ENCODE results near the gene KRT85.

Gene KRT85

DNA sequence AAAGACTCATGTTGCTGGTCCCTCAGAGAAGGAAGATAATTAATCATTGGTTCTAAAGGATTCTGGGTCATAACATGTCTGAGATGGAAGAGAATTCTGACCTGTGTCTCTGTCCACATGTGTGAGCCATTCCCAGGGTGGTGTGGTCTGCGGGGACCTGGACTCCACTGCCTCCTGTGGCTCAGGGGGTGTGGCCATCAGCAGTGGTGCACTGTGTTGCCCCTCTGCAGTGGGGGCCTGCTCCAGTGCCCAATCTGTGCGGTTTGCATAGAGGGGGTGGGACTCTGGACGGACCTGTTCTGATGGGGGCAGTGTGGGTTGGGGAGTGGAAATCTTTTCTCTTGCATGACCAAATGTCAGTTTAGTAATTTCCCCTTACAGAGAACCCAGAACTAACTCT lies 13.5 kb downstream of the KRT85 start:
- H3K4me1 ChIP-seq: no peaks in the 10 kb centered on the region
- no peaks in the 10 kb centered on the region for H3K27me3 ChIP-seq (ENCODE audit: control insufficient read depth, insufficient read depth, low read length)
- no peaks in the 10 kb centered on the region for H3K79me2 ChIP-seq
- H3K27ac ChIP-seq: no peak overlapping the region
- H3K4me3 ChIP-seq (ENCODE audit: low read depth, low read length): no peak overlapping the region
- no peaks in the 10 kb centered on the region for H3K9me3 ChIP-seq (ENCODE audit: control insufficient read depth, low read length)
- no peak overlapping the region for H2AFZ ChIP-seq
- H3K4me2 ChIP-seq (ENCODE audit: low read length): no peak overlapping the region
- no peaks in the 10 kb centered on the region for H3K36me3 ChIP-seq (ENCODE audit: control insufficient read depth, insufficient read depth, low read length)
- TF ChIP-seq CTCF (IDR thresholded peaks at IDR 0.05): no peak
- no peak overlapping the region for H3K9ac ChIP-seq

GRCh38 chr12:52352951-52353350 lies 14.3 kb downstream of the KRT85 start:
- H3K9me3 ChIP-seq (ENCODE audit: control insufficient read depth, low read length): no peaks in the 10 kb centered on the region
- H3K4me3 ChIP-seq (ENCODE audit: low read depth, low read length): no peak overlapping the region
- H3K36me3 ChIP-seq (ENCODE audit: control insufficient read depth, insufficient read depth, low read length): no peaks in the 10 kb centered on the region
- no peaks in the 10 kb centered on the region for H3K4me1 ChIP-seq
- no peak overlapping the region for H3K4me2 ChIP-seq (ENCODE audit: low read length)
- H2AFZ ChIP-seq: no peak overlapping the region
- H3K27ac ChIP-seq: no peak overlapping the region
- no peak overlapping the region for H3K9ac ChIP-seq
- H3K27me3 ChIP-seq (ENCODE audit: control insufficient read depth, insufficient read depth, low read length): no peaks in the 10 kb centered on the region
- TF ChIP-seq CTCF (IDR thresholded peaks at IDR 0.05): no peak
- no peaks in the 10 kb centered on the region for H3K79me2 ChIP-seq

- H3K36me3 ChIP-seq (ENCODE audit: control insufficient read depth, insufficient read depth, low read length): no peaks in the 10 kb centered on the region
- no peaks in the 10 kb centered on the region for H3K79me2 ChIP-seq
- no peak for TF ChIP-seq CTCF (IDR thresholded peaks at IDR 0.05)
- H3K27ac ChIP-seq: no peak overlapping the region
- H3K9ac ChIP-seq: no peak overlapping the region
- H3K4me1 ChIP-seq: no peaks in the 10 kb centered on the region
- no peak overlapping the region for H3K4me2 ChIP-seq (ENCODE audit: low read length)
- no peak overlapping the region for H3K4me3 ChIP-seq (ENCODE audit: low read depth, low read length)
- H3K27me3 ChIP-seq (ENCODE audit: control insufficient read depth, insufficient read depth, low read length): no peaks in the 10 kb centered on the region
- no peaks in the 10 kb centered on the region for H3K9me3 ChIP-seq (ENCODE audit: control insufficient read depth, low read length)
- no peak overlapping the region for H2AFZ ChIP-seq
These were observed 15.9 kb downstream of the KRT85 start for GRCh38 chr12:52351196-52352059.

DNA sequence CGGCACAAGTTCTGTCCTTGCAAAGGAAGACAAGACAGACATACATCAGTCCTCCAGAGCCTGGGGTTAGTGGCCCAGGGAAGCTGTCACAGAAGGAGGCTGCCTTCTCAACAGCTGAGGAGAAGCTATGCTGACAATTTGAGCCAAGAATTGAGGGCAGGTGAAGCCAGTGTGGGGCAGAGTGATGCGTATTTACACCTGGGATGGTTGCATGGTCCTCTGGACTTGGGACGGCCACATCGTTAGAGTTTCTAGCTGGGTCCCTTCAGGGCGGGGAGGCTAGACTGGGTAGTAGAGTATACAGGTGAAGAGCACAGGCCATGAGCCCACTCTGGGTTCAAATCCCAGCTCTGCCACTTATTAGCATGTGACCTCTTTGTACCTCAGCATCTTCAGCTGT lies 16.5 kb downstream of the KRT85 start:
- Histone ChIP-seq H3K79me2 (no peaks in the 10 kb centered on the region), H3K27me3 (ENCODE audit: control insufficient read depth, insufficient read depth, low read length) (no peaks in the 10 kb centered on the region), H3K9ac (no peak overlapping the region), H3K36me3 (ENCODE audit: control insufficient read depth, insufficient read depth, low read length) (no peaks in the 10 kb centered on the region), H2AFZ (no peak overlapping the region), H3K4me3 (ENCODE audit: low read depth, low read length) (no peak overlapping the region), H3K4me1 (no peaks in the 10 kb centered on the region), H3K27ac (no peak overlapping the region), H3K4me2 (ENCODE audit: low read length) (no peak overlapping the region), H3K9me3 (ENCODE audit: control insufficient read depth, low read length) (no peaks in the 10 kb centered on the region)
- TF ChIP-seq CTCF (IDR thresholded peaks at IDR 0.05): no peak
